K562 (cell line): ENCODE measurements around the gene TTC33. TPM values are rescaled to one million over a fixed set of nuclear protein-coding genes. Genes with fewer than 3 reads are reported as not detected.
A peak's percentile ranks its signal among the peaks of the same experiment; 100 is the strongest.

Source experiments
- ATAC-seq: fragments of 200-7000 bp; cut with Tn5 transposase; 3 replicates; pipeline ENCODE4 v1.9.1; 2020; ENCODE audit warnings: moderate library complexity
- BruUV-seq: library from RNA; stranded (reverse); fragments of 400-500 nt; replicated peaks from 2 replicates; lab custom pipeline; 2021; lab: Mats Ljungman, UMichigan
- CTCF ChIA-PET: fragments of 300-600 bp; formaldehyde crosslinking; extraction: SDS; loops from one replicate; lab custom pipeline; 2021; ENCODE audit warnings: low intra/inter-chr PET ratio; lab: Yijun Ruan, JAX
- POLR2A ChIA-PET: fragments of 300-600, 350-650 bp; sonication (Branson Sonifier 250); formaldehyde crosslinking; extraction: SDS; loops from one replicate; lab custom pipeline; 2021; ENCODE audit warnings: antibody characterized with exemption, inconsistent platforms; lab: Yijun Ruan, JAX
- DNase-seq, 4 experiments: peaks; one replicate each; pipeline versions ENCODE4 v3.0.0 to v3.0.0-alpha.2; 2011 to 2018; ENCODE audit warnings: low spot score in 3 of 4, mixed read lengths in 3 of 4; ENCODE audit errors: extremely low read depth in 1 of 4
- FAIRE-seq: peaks from 2 replicates; lab custom pipeline; 2011; peaks lifted over from hg19 to GRCh38; lab: Jason Lieb, UNC
- H2AFZ ChIP-seq: 2 replicates; pipeline ENCODE4 v1.6.0; 2011; ENCODE audit warnings: low read depth, low read length, control low read depth, inconsistent platforms
- H3K27ac ChIP-seq: fragments of 200-600 bp; 3 replicates; pipeline ENCODE4 v1.8.0; 2011; ENCODE audit warnings: low read depth, mild to moderate bottlenecking, control low read depth, inconsistent platforms, low read length, moderate library complexity, mixed read lengths; ENCODE audit errors: extremely low read depth
- H3K27me3 ChIP-seq, 2 experiments: fragments of 300-600 bp in 1 of 2; 2 replicates in 1 of 2; 3 replicates in 1 of 2; pipeline versions ENCODE4 v1.6.0 to v1.8.0; 2011; ENCODE audit warnings: inconsistent platforms in 2 of 2, low read length in 2 of 2, mild to moderate bottlenecking in 1 of 2, mixed read lengths in 1 of 2, moderate library complexity in 1 of 2; ENCODE audit not compliant: control insufficient read depth in 2 of 2, insufficient read depth in 2 of 2
- H3K36me3 ChIP-seq: fragments of 300-600 bp; 3 replicates; pipeline ENCODE4 v1.8.0; 2011; ENCODE audit warnings: mild to moderate bottlenecking, low read length, inconsistent platforms; ENCODE audit not compliant: control insufficient read depth, insufficient read depth
- H3K4me1 ChIP-seq, 2 experiments: fragments of 200-600 bp in 1 of 2; replicated peaks in 1 of 2; 2 replicates in 1 of 2; 3 replicates in 1 of 2; pipeline versions ENCODE4 v1.5.1 to v1.8.0; 2011; ENCODE audit warnings: inconsistent platforms in 2 of 2, low read length in 2 of 2, mild to moderate bottlenecking in 1 of 2, mixed read lengths in 1 of 2, moderate library complexity in 1 of 2; ENCODE audit not compliant: control insufficient read depth in 2 of 2, insufficient read depth in 2 of 2
- H3K4me2 ChIP-seq: 2 replicates; pipeline ENCODE4 v1.6.1; 2011; ENCODE audit warnings: low read length, control low read depth, inconsistent platforms, mixed read lengths; ENCODE audit not compliant: insufficient read depth
- H3K4me3 ChIP-seq: fragments of 200-600 bp; sonication (generic), shearing (Covaris generic); 2 replicates; pipeline ENCODE4 v1.5.1; 2016; ENCODE audit warnings: control low read depth, inconsistent platforms
- H3K79me2 ChIP-seq: fragments of 200-600 bp; 3 replicates; pipeline ENCODE4 v1.8.0; 2011; ENCODE audit warnings: low read length, inconsistent platforms; ENCODE audit not compliant: control insufficient read depth, insufficient read depth
- H3K9ac ChIP-seq, 2 experiments: 2 replicates each; pipeline versions ENCODE4 v1.6.0 to v1.6.1; 2011; ENCODE audit warnings: low read depth in 2 of 2, low read length in 2 of 2, control low read depth in 1 of 2, inconsistent platforms in 1 of 2, mild to moderate bottlenecking in 1 of 2, mixed read lengths in 1 of 2; ENCODE audit not compliant: insufficient read depth in 1 of 2
- H3K9me1 ChIP-seq: one replicate; pipeline ENCODE4 v1.6.0; 2011; ENCODE audit warnings: inconsistent platforms, mild to moderate bottlenecking, low read length, moderate library complexity; ENCODE audit not compliant: control insufficient read depth, insufficient read depth
- H3K9me3 ChIP-seq: replicated peaks from 2 replicates; pipeline ENCODE4 v1.5.1; 2011; ENCODE audit warnings: low read depth, low read length, inconsistent platforms; ENCODE audit not compliant: control insufficient read depth, insufficient read depth
- H4K20me1 ChIP-seq: replicated peaks from 2 replicates; pipeline ENCODE4 v1.6.1; 2011; ENCODE audit warnings: low read length, inconsistent platforms, mixed read lengths; ENCODE audit not compliant: control insufficient read depth, insufficient read depth
- FOXJ3 ChIP-seq: sonication (generic); formaldehyde crosslinking; IDR thresholded peaks from 2 replicates; pipeline ENCODE4 v1.4.0; 2020; ENCODE audit warnings: mild to moderate bottlenecking, missing genetic modification reagents
- MIER1 ChIP-seq: fragments of 450-650 bp; IDR thresholded peaks from 2 replicates; pipeline ENCODE4 v1.6.1; 2016; ENCODE audit warnings: antibody characterized with exemption, mild to moderate bottlenecking, low read depth
- ZEB2 ChIP-seq: fragments of 450-650 bp; IDR thresholded peaks from 2 replicates; pipeline ENCODE4 v1.6.1; 2016
- ZNF316 ChIP-seq: fragments of 450-650 bp; IDR thresholded peaks from 2 replicates; pipeline ENCODE4 v1.6.1; 2016
- ZNF644 ChIP-seq: fragments of 200-800 bp; sonication (Bioruptor generic); IDR thresholded peaks from 2 replicates; pipeline ENCODE4 v1.6.1; 2016; ENCODE audit warnings: low read depth, missing genetic modification characterization, missing compliant biosample characterization
- ZNF77 ChIP-seq: fragments of 250-450 bp; sonication (Bioruptor Pico); IDR thresholded peaks from 2 replicates; pipeline ENCODE4 v1.5.0; 2020
- WGBS: fragments of 100-300 bp; shearing (Covaris generic); methylation state at CpG from one replicate; pipeline ENCODE4 v1.1.6; 2016; ENCODE audit warnings: low coverage, mixed read lengths; ENCODE audit not compliant: insufficient coverage; ENCODE audit errors: missing lambda C conversion rate; 5-methylcytosine and 5-hydroxymethylcytosine counted together
- in situ Hi-C: fragments of 300-500 bp; cut with MboI; formaldehyde crosslinking; loops from 4 replicates; pipeline ENCODE4 v1.15.0; 2018; ENCODE audit warnings: inconsistent platforms, mixed read lengths
- intact Hi-C: fragments of 100-400 bp; cut with micrococcal nuclease; formaldehyde crosslinking; loops from 2 replicates; pipeline ENCODE4 v1.14.2; 2022
- polyA plus RNA-seq, 8 experiments: library from polyadenylated mRNA; depleted of rRNA in 4 of 8; stranded (reverse) in 5 of 8; unstranded in 3 of 8; fragments of >200 nt; fragmentation: Nextera tagmentation in 2 of 8; fragmentation: Illumina TruSeq in 1 of 8; extraction: Ambion mirVana in 2 of 8; extraction: Trizol in 1 of 8; gene quantifications; 2 replicates each; pipeline versions ENCODE4 v1.2.1 to v1.2.3, GENCODE V29; 2011 to 2014; ENCODE audit warnings: inconsistent platforms in 1 of 8, missing spikeins in 1 of 8
- total RNA-seq, 7 experiments: library from RNA; depleted of rRNA in 6 of 7; stranded (reverse); fragments of >200 nt in 6 of 7; fragmentation: Illumina TruSeq in 2 of 7; extraction: Trizol in 2 of 7; gene quantifications; 2 replicates each; pipeline versions ENCODE4 v1.2.1 to v1.2.3, GENCODE V29; 2011 to 2021; ENCODE audit warnings: low replicate concordance in 1 of 7
- TF ChIP-seq, protein P1 (sequence below): fragments of 450-650 bp; IDR thresholded peaks from 2 replicates; pipeline ENCODE4 v1.6.1; 2016
- TF ChIP-seq, protein P2 (sequence below): fragments of 450-650 bp; IDR thresholded peaks from 2 replicates; pipeline ENCODE4 v1.7.0; 2016; ENCODE audit warnings: borderline replicate concordance

The TTC33 gene
- total and polyA plus RNA-seq, 9 of the 15 experiments (the other 6 are each of a cell fraction or from before 2014, with no cell fraction given), result 11.5 to 24.9 (median 21.1) TPM

- H3K4me3 ChIP-seq, result no peak overlapping the region
- no TSS peak for BruUV-seq
- H3K4me1 ChIP-seq, result no peaks in the 10 kb centered on the region
- no peaks in the 10 kb centered on the region for H4K20me1 ChIP-seq
- H3K27ac ChIP-seq, result no peak overlapping the region
- POLR2A ChIA-PET, result no interaction called here
- no peak overlapping the region for H2AFZ ChIP-seq
- no peak for FAIRE-seq
- intact Hi-C loops, result no loop called here
- no peak overlapping the region for H3K4me2 ChIP-seq
- TF ChIP-seq ZNF316, result no peak
- TF ChIP-seq, all 486 proteins: peak for 0
- CTCF ChIA-PET, result no interaction called here
- Histone ChIP-seq H3K9ac (no peak overlapping the region), H3K9me1 (no peaks in the 10 kb centered on the region), H3K36me3 (no peaks in the 10 kb centered on the region), H3K9me3 (no peaks in the 10 kb centered on the region), H3K79me2 (no peaks in the 10 kb centered on the region), H3K27me3 (no peaks in the 10 kb centered on the region)
- DNase-seq (no peak), ATAC-seq (no peak)
- in situ Hi-C loops, result no loop called here
- WGBS, result 3% methylated on average over 5 of the region's 5 CpGs
Observed at GRCh38 chr5:40514976-40515375, 240.8 kb downstream of the TTC33 start.

GRCh38 chr5:40511801-40512200 is 244.0 kb downstream of the TTC33 start:
- no peak for DNase-seq
- POLR2A ChIA-PET, result no interaction called here
- Histone ChIP-seq H2AFZ (no peak overlapping the region), H3K9me1 (no peaks in the 10 kb centered on the region), H4K20me1 (no peaks in the 10 kb centered on the region), H3K9ac (no peak overlapping the region), H3K27me3 (no peaks in the 10 kb centered on the region), H3K4me3 (no peak overlapping the region), H3K27ac (no peak overlapping the region), H3K4me1 (no peaks in the 10 kb centered on the region), H3K4me2 (no peak overlapping the region), H3K9me3 (no peaks in the 10 kb centered on the region), H3K79me2 (no peaks in the 10 kb centered on the region), H3K36me3 (no peaks in the 10 kb centered on the region)
- TF ChIP-seq, protein P1, sequence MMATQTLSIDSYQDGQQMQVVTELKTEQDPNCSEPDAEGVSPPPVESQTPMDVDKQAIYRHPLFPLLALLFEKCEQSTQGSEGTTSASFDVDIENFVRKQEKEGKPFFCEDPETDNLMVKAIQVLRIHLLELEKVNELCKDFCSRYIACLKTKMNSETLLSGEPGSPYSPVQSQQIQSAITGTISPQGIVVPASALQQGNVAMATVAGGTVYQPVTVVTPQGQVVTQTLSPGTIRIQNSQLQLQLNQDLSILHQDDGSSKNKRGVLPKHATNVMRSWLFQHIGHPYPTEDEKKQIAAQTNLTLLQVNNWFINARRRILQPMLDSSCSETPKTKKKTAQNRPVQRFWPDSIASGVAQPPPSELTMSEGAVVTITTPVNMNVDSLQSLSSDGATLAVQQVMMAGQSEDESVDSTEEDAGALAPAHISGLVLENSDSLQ, result 0 out of 2 replicates have a peak, but pooled peaks have one; percentile 27
- TF ChIP-seq FOXJ3 (no peak), ZNF644 (tag) (no peak), ZEB2 (no peak), ZNF77 (CRISPR knock-in tag) (no peak), MIER1 (no peak)
- TF ChIP-seq, protein P2, sequence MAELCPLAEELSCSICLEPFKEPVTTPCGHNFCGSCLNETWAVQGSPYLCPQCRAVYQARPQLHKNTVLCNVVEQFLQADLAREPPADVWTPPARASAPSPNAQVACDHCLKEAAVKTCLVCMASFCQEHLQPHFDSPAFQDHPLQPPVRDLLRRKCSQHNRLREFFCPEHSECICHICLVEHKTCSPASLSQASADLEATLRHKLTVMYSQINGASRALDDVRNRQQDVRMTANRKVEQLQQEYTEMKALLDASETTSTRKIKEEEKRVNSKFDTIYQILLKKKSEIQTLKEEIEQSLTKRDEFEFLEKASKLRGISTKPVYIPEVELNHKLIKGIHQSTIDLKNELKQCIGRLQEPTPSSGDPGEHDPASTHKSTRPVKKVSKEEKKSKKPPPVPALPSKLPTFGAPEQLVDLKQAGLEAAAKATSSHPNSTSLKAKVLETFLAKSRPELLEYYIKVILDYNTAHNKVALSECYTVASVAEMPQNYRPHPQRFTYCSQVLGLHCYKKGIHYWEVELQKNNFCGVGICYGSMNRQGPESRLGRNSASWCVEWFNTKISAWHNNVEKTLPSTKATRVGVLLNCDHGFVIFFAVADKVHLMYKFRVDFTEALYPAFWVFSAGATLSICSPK, result no peak
- ATAC-seq, result no peak
- intact Hi-C loops, result no loop called here
- BruUV-seq, result no TSS peak
- in situ Hi-C loops, result no loop called here
- FAIRE-seq, result no peak
- WGBS, result 0% methylated on average over 1 of the region's 1 CpG
- CTCF ChIA-PET, result no interaction called here
